OCI-LY7 (cell line): ENCODE measurements around the gene PFDN6.

Experiments
- EZH2phosphoT487 ChIP-seq: fragments of 200-600 bp; sonication (generic); IDR thresholded peaks from 2 replicates; pipeline ENCODE4 v1.6.1; 2018; ENCODE audit warnings: low read depth, borderline replicate concordance, mild to moderate bottlenecking, mixed run types, antibody characterized with exemption, low read length, moderate library complexity, mixed read lengths
- TF ChIP-seq, protein P1 (sequence below): fragments of 200-600 bp; sonication (generic); conservative IDR thresholded peaks from 2 replicates; pipeline ENCODE4 v1.5.1; 2014; ENCODE audit warnings: mild to moderate bottlenecking, antibody characterized with exemption, low read length, moderate library complexity, mixed read lengths

DNA sequence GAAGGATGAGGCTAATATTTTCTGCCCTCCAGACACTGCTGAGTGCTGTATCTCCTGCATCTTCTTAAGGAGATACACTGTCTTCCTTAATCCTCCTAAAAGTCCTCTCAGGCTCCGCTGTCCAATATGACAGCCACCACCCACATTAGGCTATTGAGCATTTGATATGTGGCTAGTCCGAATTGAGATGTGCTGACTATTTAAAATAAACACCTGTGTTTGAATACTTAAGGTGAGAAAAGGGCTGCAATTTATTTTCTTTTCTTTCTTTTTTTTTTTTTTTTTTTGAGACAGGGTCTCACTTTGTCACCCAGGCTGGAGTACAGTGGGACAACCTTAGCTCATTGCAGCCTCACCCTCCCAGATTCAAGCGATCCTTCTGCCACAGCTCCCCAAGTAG, 12.5 kb downstream of the PFDN6 start:
- TF ChIP-seq, protein P1, sequence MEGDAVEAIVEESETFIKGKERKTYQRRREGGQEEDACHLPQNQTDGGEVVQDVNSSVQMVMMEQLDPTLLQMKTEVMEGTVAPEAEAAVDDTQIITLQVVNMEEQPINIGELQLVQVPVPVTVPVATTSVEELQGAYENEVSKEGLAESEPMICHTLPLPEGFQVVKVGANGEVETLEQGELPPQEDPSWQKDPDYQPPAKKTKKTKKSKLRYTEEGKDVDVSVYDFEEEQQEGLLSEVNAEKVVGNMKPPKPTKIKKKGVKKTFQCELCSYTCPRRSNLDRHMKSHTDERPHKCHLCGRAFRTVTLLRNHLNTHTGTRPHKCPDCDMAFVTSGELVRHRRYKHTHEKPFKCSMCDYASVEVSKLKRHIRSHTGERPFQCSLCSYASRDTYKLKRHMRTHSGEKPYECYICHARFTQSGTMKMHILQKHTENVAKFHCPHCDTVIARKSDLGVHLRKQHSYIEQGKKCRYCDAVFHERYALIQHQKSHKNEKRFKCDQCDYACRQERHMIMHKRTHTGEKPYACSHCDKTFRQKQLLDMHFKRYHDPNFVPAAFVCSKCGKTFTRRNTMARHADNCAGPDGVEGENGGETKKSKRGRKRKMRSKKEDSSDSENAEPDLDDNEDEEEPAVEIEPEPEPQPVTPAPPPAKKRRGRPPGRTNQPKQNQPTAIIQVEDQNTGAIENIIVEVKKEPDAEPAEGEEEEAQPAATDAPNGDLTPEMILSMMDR, result no peak
- TF ChIP-seq EZH2phosphoT487, result no peak
